ENCODE measurements around the gene ABCA2.

- TF ChIP-seq POLR2A (IDR thresholded peaks at IDR 0.05; ENCODE audit: low read length) (no peak), GATA1 (IDR thresholded peaks at IDR 0.05; ENCODE audit: low read depth, low read length) (no peak)
Measured at GRCh38 chr9:136997830-136998234, 30.2 kb downstream of the ABCA2 start.

All from erythroblast (primary cell).